ENCODE results near the gene NOX5. TPM values are rescaled to one million over a fixed set of nuclear protein-coding genes. Genes with fewer than 3 reads are reported as not detected.

Gene NOX5
- total RNA-seq, 1 experiment from 2014 or later, result 0.91 TPM

DNA sequence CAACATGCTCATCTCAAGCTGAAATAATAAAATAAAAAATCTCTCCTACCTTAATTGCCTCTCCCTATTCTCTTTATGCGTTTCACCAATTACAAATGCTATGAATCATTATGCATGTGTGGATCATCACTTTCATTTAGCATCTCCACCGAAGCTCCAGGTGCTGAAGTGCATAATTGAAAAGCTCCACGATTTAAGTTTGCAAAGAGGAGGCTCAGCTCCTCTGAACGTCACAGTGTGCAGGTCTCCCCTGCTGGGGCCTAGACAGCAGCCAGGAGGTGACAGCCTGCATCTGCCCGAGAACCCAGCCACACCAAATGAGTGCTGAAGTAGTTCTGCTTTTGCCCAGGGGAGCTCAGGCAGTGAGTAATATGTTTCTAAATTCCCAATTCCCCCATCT is 85.4 kb downstream of the NOX5 start:
- Histone ChIP-seq H3K27me3 (ENCODE audit: insufficient read depth, low read length) (no peaks in the 10 kb centered on the region), H3K4me1 (ENCODE audit: control insufficient read depth in 1 of 2, insufficient read depth in 2 of 2, low read length in 2 of 2) (no peaks in the 10 kb centered on the region), H3K9ac (ENCODE audit: low read length) (no peak overlapping the region), H4K20me1 (ENCODE audit: insufficient read depth) (no peaks in the 10 kb centered on the region), H3K27ac (ENCODE audit: low read depth, low read length) (no peak overlapping the region), H3K9me2 (ENCODE audit: insufficient read depth) (no peaks in the 10 kb centered on the region), H3K4me2 (ENCODE audit: low read length) (no peak overlapping the region), H3K4me3 (replicated peaks in 1 of 2; ENCODE audit: low read depth in 1 of 2, low read length in 2 of 2) (no peak overlapping the region), H2AFZ (ENCODE audit: low read depth, low read length, poor library complexity, severe bottlenecking) (no peak overlapping the region), H3K9me3 (ENCODE audit: control insufficient read depth in 1 of 2, insufficient read depth in 1 of 2, low read depth in 1 of 2, low read length in 2 of 2) (no peaks in the 10 kb centered on the region), H3K36me3 (ENCODE audit: control insufficient read depth in 1 of 2, insufficient read depth in 2 of 2, low read length in 2 of 2) (no peaks in the 10 kb centered on the region), H3K79me2 (ENCODE audit: insufficient read depth, low read length) (no peaks in the 10 kb centered on the region)
- ATAC-seq (no peak), DNase-seq (ENCODE audit: low read depth, low spot score) (no peak)
- RAD21 ChIA-PET (ENCODE audit: low non-redundant PET in 1 of 2, low total read pairs in 2 of 2, uncharacterized antibody in 2 of 2, unreplicated experiment in 2 of 2), result no interaction called here
- CTCF ChIA-PET, result no interaction called here
- BruUV-seq (replicated peaks), result no TSS peak
- TF ChIP-seq SP1 (IDR thresholded peaks at IDR 0.05; ENCODE audit: low read depth) (no peak), EZH2 (IDR thresholded peaks at IDR 0.05) (no peak), YY1 (IDR thresholded peaks at IDR 0.05; ENCODE audit: extremely low read depth, insufficient replicate concordance, low read depth, low read length) (no peak), EZH2phosphoT487 (IDR thresholded peaks at IDR 0.05; ENCODE audit: borderline replicate concordance) (no peak), FOSL1 (IDR thresholded peaks at IDR 0.05; ENCODE audit: low read depth) (no peak), SIN3A (IDR thresholded peaks at IDR 0.05; ENCODE audit: low read depth) (no peak), ZFX (IDR thresholded peaks at IDR 0.05) (no peak), RAD21 (IDR thresholded peaks at IDR 0.05; ENCODE audit: low read depth) (no peak), POLR2A (IDR thresholded peaks at IDR 0.05; ENCODE audit: borderline replicate concordance, extremely low read depth, insufficient read depth, insufficient read length) (no peak), CEBPB (IDR thresholded peaks at IDR 0.05; ENCODE audit: low read depth) (no peak), JUND (IDR thresholded peaks at IDR 0.05) (no peak), SRF (IDR thresholded peaks at IDR 0.05; ENCODE audit: low read depth) (no peak), TCF7L2 (IDR thresholded peaks at IDR 0.05; ENCODE audit: borderline replicate concordance, extremely low read depth, insufficient read depth, insufficient read length) (no peak)
- TF ChIP-seq, protein P1, sequence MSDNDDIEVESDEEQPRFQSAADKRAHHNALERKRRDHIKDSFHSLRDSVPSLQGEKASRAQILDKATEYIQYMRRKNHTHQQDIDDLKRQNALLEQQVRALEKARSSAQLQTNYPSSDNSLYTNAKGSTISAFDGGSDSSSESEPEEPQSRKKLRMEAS (IDR thresholded peaks at IDR 0.05), result no peak
- TF ChIP-seq, protein P2, sequence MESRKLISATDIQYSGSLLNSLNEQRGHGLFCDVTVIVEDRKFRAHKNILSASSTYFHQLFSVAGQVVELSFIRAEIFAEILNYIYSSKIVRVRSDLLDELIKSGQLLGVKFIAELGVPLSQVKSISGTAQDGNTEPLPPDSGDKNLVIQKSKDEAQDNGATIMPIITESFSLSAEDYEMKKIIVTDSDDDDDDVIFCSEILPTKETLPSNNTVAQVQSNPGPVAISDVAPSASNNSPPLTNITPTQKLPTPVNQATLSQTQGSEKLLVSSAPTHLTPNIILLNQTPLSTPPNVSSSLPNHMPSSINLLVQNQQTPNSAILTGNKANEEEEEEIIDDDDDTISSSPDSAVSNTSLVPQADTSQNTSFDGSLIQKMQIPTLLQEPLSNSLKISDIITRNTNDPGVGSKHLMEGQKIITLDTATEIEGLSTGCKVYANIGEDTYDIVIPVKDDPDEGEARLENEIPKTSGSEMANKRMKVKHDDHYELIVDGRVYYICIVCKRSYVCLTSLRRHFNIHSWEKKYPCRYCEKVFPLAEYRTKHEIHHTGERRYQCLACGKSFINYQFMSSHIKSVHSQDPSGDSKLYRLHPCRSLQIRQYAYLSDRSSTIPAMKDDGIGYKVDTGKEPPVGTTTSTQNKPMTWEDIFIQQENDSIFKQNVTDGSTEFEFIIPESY (IDR thresholded peaks at IDR 0.05; ENCODE audit: extremely low read depth, insufficient replicate concordance, low read length), result no peak
- TF ChIP-seq, protein P3, sequence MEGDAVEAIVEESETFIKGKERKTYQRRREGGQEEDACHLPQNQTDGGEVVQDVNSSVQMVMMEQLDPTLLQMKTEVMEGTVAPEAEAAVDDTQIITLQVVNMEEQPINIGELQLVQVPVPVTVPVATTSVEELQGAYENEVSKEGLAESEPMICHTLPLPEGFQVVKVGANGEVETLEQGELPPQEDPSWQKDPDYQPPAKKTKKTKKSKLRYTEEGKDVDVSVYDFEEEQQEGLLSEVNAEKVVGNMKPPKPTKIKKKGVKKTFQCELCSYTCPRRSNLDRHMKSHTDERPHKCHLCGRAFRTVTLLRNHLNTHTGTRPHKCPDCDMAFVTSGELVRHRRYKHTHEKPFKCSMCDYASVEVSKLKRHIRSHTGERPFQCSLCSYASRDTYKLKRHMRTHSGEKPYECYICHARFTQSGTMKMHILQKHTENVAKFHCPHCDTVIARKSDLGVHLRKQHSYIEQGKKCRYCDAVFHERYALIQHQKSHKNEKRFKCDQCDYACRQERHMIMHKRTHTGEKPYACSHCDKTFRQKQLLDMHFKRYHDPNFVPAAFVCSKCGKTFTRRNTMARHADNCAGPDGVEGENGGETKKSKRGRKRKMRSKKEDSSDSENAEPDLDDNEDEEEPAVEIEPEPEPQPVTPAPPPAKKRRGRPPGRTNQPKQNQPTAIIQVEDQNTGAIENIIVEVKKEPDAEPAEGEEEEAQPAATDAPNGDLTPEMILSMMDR (IDR thresholded peaks at IDR 0.05 in 2 of 3, conservative IDR thresholded peaks at IDR 0.05 in 1 of 3; ENCODE audit: borderline replicate concordance in 1 of 3, insufficient read depth in 1 of 3, low read depth in 2 of 3, low read length in 2 of 3), result no peak
- TF ChIP-seq, protein P4, sequence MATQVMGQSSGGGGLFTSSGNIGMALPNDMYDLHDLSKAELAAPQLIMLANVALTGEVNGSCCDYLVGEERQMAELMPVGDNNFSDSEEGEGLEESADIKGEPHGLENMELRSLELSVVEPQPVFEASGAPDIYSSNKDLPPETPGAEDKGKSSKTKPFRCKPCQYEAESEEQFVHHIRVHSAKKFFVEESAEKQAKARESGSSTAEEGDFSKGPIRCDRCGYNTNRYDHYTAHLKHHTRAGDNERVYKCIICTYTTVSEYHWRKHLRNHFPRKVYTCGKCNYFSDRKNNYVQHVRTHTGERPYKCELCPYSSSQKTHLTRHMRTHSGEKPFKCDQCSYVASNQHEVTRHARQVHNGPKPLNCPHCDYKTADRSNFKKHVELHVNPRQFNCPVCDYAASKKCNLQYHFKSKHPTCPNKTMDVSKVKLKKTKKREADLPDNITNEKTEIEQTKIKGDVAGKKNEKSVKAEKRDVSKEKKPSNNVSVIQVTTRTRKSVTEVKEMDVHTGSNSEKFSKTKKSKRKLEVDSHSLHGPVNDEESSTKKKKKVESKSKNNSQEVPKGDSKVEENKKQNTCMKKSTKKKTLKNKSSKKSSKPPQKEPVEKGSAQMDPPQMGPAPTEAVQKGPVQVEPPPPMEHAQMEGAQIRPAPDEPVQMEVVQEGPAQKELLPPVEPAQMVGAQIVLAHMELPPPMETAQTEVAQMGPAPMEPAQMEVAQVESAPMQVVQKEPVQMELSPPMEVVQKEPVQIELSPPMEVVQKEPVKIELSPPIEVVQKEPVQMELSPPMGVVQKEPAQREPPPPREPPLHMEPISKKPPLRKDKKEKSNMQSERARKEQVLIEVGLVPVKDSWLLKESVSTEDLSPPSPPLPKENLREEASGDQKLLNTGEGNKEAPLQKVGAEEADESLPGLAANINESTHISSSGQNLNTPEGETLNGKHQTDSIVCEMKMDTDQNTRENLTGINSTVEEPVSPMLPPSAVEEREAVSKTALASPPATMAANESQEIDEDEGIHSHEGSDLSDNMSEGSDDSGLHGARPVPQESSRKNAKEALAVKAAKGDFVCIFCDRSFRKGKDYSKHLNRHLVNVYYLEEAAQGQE (IDR thresholded peaks at IDR 0.05; ENCODE audit: low read depth), result no peak
- POLR2A ChIA-PET, result no interaction called here
- intact Hi-C loops (cut with micrococcal nuclease), result no loop called here
